HTR-8/SVneo (cell line): ENCODE measurements around the gene RAB44.

Source experiments
- DNase-seq: peaks from one replicate; pipeline ENCODE4 v3.0.0; 2011; ENCODE audit warnings: low spot score, mixed read lengths; ENCODE audit not compliant: insufficient read length
- FAIRE-seq: peaks from 2 replicates; lab custom pipeline; 2011; peaks lifted over from hg19 to GRCh38; lab: Jason Lieb, UNC

Gene RAB44

GRCh38 chr6:36685166-36685924, 12.3 kb upstream of the RAB44 start:
- no peak for FAIRE-seq
- DNase-seq: no peak

GRCh38 chr6:36685926-36686667, 11.5 kb upstream of the RAB44 start:
- no peak for FAIRE-seq
- DNase-seq: no peak

GRCh38 chr6:36686668-36687513, 10.7 kb upstream of the RAB44 start:
- no peak for FAIRE-seq

GRCh38 chr6:36688063-36688738, 9.4 kb upstream of the RAB44 start:
- FAIRE-seq (no peak), DNase-seq (no peak)

More at GRCh38 chr6:36686668-36687513, 10.7 kb upstream of the RAB44 start:
- DNase-seq: no peak

GRCh38 chr6:36688739-36689075, 8.9 kb upstream of the RAB44 start:
- DNase-seq (no peak), FAIRE-seq (no peak)

GRCh38 chr6:36691011-36691410, 6.6 kb upstream of the RAB44 start:
- DNase-seq (no peak), FAIRE-seq (no peak)

GRCh38 chr6:36691612-36692011, 6.0 kb upstream of the RAB44 start:
- no peak for FAIRE-seq

GRCh38 chr6:36692220-36692619, 5.4 kb upstream of the RAB44 start:
- DNase-seq (no peak), FAIRE-seq (no peak)

More at GRCh38 chr6:36691612-36692011, 6.0 kb upstream of the RAB44 start:
- no peak for DNase-seq

GRCh38 chr6:36692861-36693702, 4.5 kb upstream of the RAB44 start:
- DNase-seq: no peak
- FAIRE-seq: no peak

GRCh38 chr6:36694616-36695015, 3.0 kb upstream of the RAB44 start:
- DNase-seq (no peak), FAIRE-seq (no peak)

GRCh38 chr6:36695414-36695813, 2.2 kb upstream of the RAB44 start:
- FAIRE-seq (no peak), DNase-seq (no peak)

- no peak for FAIRE-seq
- no peak for DNase-seq
These were observed 570 bp downstream of the RAB44 start for GRCh38 chr6:36698196-36698595.

GRCh38 chr6:36698871-36699271, 1.2 kb downstream of the RAB44 start:
- FAIRE-seq (no peak), DNase-seq (no peak)

- FAIRE-seq: no peak
These were observed 1.7 kb downstream of the RAB44 start for GRCh38 chr6:36699348-36699747.

GRCh38 chr6:36700071-36700812, 2.6 kb downstream of the RAB44 start:
- no peak for DNase-seq
- no peak for FAIRE-seq

More at GRCh38 chr6:36699348-36699747, 1.7 kb downstream of the RAB44 start:
- no peak for DNase-seq

GRCh38 chr6:36700831-36701230, 3.2 kb downstream of the RAB44 start:
- FAIRE-seq (no peak), DNase-seq (no peak)

GRCh38 chr6:36701401-36701991, 3.9 kb downstream of the RAB44 start:
- FAIRE-seq (no peak), DNase-seq (no peak)

- DNase-seq (no peak), FAIRE-seq (no peak)
These were observed 5.0 kb downstream of the RAB44 start for GRCh38 chr6:36702656-36703055.
